ENCODE data around the gene USP25.

Gene USP25

DNA sequence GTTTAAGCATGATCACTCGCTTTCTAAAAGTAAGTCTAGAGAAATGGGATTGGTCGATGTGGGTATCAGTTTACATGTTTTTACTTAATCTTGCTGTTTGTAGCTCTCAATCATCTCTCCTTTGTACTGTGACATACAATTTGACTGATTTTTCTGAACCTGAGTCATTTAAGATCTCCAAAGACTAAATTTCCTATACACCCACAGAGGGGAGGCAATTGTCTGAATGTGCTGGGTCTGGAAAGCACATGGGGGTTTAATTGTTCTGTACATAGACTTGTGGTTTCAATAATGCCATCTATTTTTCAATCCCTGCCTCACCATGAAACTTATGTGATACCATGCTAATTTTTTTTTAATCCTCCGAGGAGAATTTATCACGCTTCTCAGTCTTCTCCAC, 65.8 kb downstream of the USP25 start:
- H2BK120ac ChIP-seq (ENCODE audit: insufficient read depth, low read length, poor library complexity), result no peak overlapping the region
- no peaks in the 10 kb centered on the region for H3K36me3 ChIP-seq (ENCODE audit: control insufficient read depth in 1 of 2, insufficient read depth in 2 of 2, low read length in 2 of 2)
- no peak overlapping the region for H3K9ac ChIP-seq (ENCODE audit: low read length)
- H3K79me1 ChIP-seq (ENCODE audit: low read length), result no peaks in the 10 kb centered on the region
- no peak overlapping the region for H3K4me3 ChIP-seq (ENCODE audit: low read depth, low read length)
- no peak overlapping the region for H3K4ac ChIP-seq (ENCODE audit: low read depth, low read length)
- H3K9me3 ChIP-seq (ENCODE audit: insufficient read depth, low read depth, low read length), result no peaks in the 10 kb centered on the region
- WGBS (ENCODE audit: extremely low coverage, insufficient coverage, insufficient read length), result no CpG with 5 or more reads among the region's 4 CpGs
- no peaks in the 10 kb centered on the region for H3K4me1 ChIP-seq (ENCODE audit: control insufficient read depth in 1 of 2, insufficient read depth in 2 of 2, low read length in 2 of 2)
- H2BK5ac ChIP-seq (ENCODE audit: low read depth, low read length, poor library complexity), result no peak overlapping the region
- no peak for DNase-seq
- H3K27ac ChIP-seq (ENCODE audit: low read depth, low read length), result no peak overlapping the region
- no peaks in the 10 kb centered on the region for H3K27me3 ChIP-seq (ENCODE audit: insufficient read depth, low read length)
- no peak overlapping the region for H3K4me2 ChIP-seq (ENCODE audit: low read length)
- no peak overlapping the region for H2AK5ac ChIP-seq (ENCODE audit: low read length)
- H2AFZ ChIP-seq (ENCODE audit: insufficient read depth, low read length, poor library complexity), result no peak overlapping the region
- H4K91ac ChIP-seq (ENCODE audit: low read depth, low read length), result no peak overlapping the region
- H4K12ac ChIP-seq (ENCODE audit: low read depth, low read length), result no peak overlapping the region
- no peak overlapping the region for H4K8ac ChIP-seq (ENCODE audit: low read depth, low read length)
- no peaks in the 10 kb centered on the region for H3K79me2 ChIP-seq (ENCODE audit: control insufficient read depth, insufficient read depth, low read length, poor library complexity)
- no peak overlapping the region for H3K14ac ChIP-seq (ENCODE audit: low read length)
- no peak overlapping the region for H3K18ac ChIP-seq (ENCODE audit: low read length)
- no peak overlapping the region for H2BK12ac ChIP-seq (ENCODE audit: low read length)
- no peak overlapping the region for H3K23ac ChIP-seq (ENCODE audit: low read length)

DNA sequence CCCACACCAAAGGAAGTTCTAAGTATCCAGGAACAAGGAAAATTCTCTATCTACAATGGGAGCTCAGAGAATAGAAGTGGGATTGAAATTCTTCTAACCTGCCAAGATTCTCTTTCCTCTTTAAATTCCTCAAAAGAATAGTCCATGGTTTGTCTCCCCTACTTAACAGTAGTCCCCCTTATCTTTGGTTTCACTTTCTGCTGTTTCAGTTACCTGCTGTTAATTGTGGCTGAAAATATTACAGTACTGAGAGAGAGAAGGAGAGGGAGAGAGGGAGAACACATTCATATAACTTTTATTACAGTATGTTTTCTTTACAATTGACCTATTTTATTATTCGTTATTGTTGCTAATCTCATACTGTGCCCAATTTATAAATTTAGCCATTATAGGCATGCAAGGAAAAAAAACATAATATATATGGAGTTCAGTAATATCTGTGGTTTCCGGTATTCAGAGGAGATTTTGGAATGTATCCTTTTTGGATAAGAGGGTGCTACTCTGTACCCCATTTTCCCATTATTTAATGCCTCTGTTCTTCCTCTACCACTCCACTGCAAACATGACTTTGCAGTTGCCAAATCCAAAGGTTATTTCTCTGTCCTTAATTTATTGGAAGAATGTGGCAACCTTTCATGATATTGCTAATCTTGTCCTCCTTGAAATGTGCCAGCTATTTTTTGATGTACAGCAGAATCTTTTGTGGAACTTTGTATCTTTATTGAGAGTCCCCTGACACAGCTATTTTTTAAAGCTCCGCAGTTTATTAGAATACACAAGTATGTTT, 68.0 kb downstream of the USP25 start:
- Histone ChIP-seq H4K91ac (ENCODE audit: low read depth, low read length) (no peak overlapping the region), H3K27ac (ENCODE audit: low read depth, low read length) (no peak overlapping the region), H3K18ac (ENCODE audit: low read length) (no peak overlapping the region), H2AFZ (ENCODE audit: insufficient read depth, low read length, poor library complexity) (no peak overlapping the region), H3K36me3 (ENCODE audit: control insufficient read depth in 1 of 2, insufficient read depth in 2 of 2, low read length in 2 of 2) (no peaks in the 10 kb centered on the region), H2AK5ac (ENCODE audit: low read length) (no peak overlapping the region), H3K79me2 (ENCODE audit: control insufficient read depth, insufficient read depth, low read length, poor library complexity) (no peaks in the 10 kb centered on the region), H2BK12ac (ENCODE audit: low read length) (no peak overlapping the region), H3K9ac (ENCODE audit: low read length) (no peak overlapping the region), H3K4me2 (ENCODE audit: low read length) (no peak overlapping the region), H3K4ac (ENCODE audit: low read depth, low read length) (no peak overlapping the region), H3K23ac (ENCODE audit: low read length) (no peak overlapping the region), H3K4me3 (ENCODE audit: low read depth, low read length) (no peak overlapping the region), H3K14ac (ENCODE audit: low read length) (no peak overlapping the region), H4K8ac (ENCODE audit: low read depth, low read length) (no peak overlapping the region), H3K4me1 (ENCODE audit: control insufficient read depth in 1 of 2, insufficient read depth in 2 of 2, low read length in 2 of 2) (no peaks in the 10 kb centered on the region), H4K12ac (ENCODE audit: low read depth, low read length) (no peak overlapping the region), H2BK5ac (ENCODE audit: low read depth, low read length, poor library complexity) (no peak overlapping the region), H3K79me1 (ENCODE audit: low read length) (no peaks in the 10 kb centered on the region), H3K27me3 (ENCODE audit: insufficient read depth, low read length) (no peaks in the 10 kb centered on the region), H3K9me3 (ENCODE audit: insufficient read depth, low read depth, low read length) (no peaks in the 10 kb centered on the region), H2BK120ac (ENCODE audit: insufficient read depth, low read length, poor library complexity) (no peak overlapping the region)
- DNase-seq, result no peak
- WGBS (ENCODE audit: extremely low coverage, insufficient coverage, insufficient read length), result no CpG with 5 or more reads among the region's 3 CpGs

DNA sequence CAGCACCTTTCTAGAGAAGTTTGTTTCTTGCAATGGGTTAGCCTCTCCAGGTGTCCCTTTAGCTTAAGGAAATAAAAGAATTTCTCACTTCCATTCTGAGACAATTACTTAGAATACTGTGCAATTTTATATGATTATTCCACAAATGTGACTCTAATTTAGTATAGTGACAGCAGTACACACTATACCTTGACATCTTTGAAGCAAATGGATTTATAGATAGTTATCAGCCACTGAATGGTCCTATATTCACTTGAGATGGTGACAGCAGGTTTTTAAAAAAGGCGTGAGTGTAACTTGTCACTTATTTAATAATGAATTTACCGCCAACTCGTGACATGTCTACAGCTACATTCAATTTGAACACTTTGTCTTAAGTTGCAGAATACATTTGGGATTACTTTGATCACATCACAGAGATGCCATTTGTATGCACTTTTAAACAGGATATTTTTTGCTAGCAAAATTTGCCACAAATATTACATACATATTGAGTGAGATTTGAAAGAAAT, 71.6 kb downstream of the USP25 start:
- H3K9me3 ChIP-seq (ENCODE audit: insufficient read depth, low read depth, low read length), result no peaks in the 10 kb centered on the region
- H2AFZ ChIP-seq (ENCODE audit: insufficient read depth, low read length, poor library complexity), result no peak overlapping the region
- H3K9ac ChIP-seq (ENCODE audit: low read length), result no peak overlapping the region
- no peaks in the 10 kb centered on the region for H3K27me3 ChIP-seq (ENCODE audit: insufficient read depth, low read length)
- H3K4me2 ChIP-seq (ENCODE audit: low read length), result no peak overlapping the region
- H2AK5ac ChIP-seq (ENCODE audit: low read length), result no peak overlapping the region
- no peak overlapping the region for H3K23ac ChIP-seq (ENCODE audit: low read length)
- no peak overlapping the region for H2BK120ac ChIP-seq (ENCODE audit: insufficient read depth, low read length, poor library complexity)
- no peak overlapping the region for H3K14ac ChIP-seq (ENCODE audit: low read length)
- H4K12ac ChIP-seq (ENCODE audit: low read depth, low read length), result no peak overlapping the region
- no peaks in the 10 kb centered on the region for H3K36me3 ChIP-seq (ENCODE audit: control insufficient read depth in 1 of 2, insufficient read depth in 2 of 2, low read length in 2 of 2)
- H3K79me1 ChIP-seq (ENCODE audit: low read length), result no peaks in the 10 kb centered on the region
- no peak overlapping the region for H3K18ac ChIP-seq (ENCODE audit: low read length)
- no peak overlapping the region for H2BK5ac ChIP-seq (ENCODE audit: low read depth, low read length, poor library complexity)
- no CpG with 5 or more reads among the region's 3 CpGs for WGBS (ENCODE audit: extremely low coverage, insufficient coverage, insufficient read length)
- DNase-seq, result no peak
- H4K91ac ChIP-seq (ENCODE audit: low read depth, low read length), result no peak overlapping the region
- H3K27ac ChIP-seq (ENCODE audit: low read depth, low read length), result no peak overlapping the region
- no peak overlapping the region for H4K8ac ChIP-seq (ENCODE audit: low read depth, low read length)
- H3K79me2 ChIP-seq (ENCODE audit: control insufficient read depth, insufficient read depth, low read length, poor library complexity), result no peaks in the 10 kb centered on the region
- no peak overlapping the region for H3K4ac ChIP-seq (ENCODE audit: low read depth, low read length)
- H2BK12ac ChIP-seq (ENCODE audit: low read length), result no peak overlapping the region
- no peaks in the 10 kb centered on the region for H3K4me1 ChIP-seq (ENCODE audit: control insufficient read depth in 1 of 2, insufficient read depth in 2 of 2, low read length in 2 of 2)
- no peak overlapping the region for H3K4me3 ChIP-seq (ENCODE audit: low read depth, low read length)

DNA sequence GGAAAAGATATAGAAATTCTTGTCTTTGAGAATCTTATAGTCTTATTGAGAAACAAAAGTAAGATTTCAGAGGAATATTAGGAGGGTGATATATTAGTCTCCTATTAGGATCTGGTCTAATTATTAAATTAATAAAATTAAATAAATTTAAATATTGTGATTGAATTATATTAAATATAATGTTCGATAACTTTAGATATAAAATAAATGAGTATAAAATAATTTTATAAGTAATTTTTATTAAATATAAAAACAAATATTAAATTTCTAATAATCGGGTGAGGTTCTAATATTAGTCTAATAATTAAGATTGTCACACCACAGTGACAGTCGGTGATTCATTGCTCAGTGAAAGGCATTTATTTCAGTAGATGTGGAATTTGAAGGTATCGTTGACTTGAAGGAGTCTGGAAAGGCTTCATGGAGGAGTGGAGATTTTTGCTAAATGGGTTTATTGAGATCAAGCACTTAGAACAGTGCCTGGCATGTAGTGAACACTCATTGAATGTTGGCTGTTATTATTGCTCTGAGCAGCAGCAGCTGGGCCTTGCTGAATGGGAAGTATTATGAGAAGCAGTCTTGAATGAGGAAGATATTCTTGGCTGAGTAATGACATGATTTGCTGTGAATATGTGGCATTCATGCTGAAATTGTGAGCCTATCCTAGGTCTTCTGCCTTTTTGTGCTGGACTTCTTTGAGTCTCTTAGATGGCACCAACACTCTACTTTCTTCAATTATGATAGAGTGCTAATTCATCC, 74.6 kb downstream of the USP25 start:
- H3K4ac ChIP-seq (ENCODE audit: low read depth, low read length), result no peak overlapping the region
- H3K4me1 ChIP-seq (ENCODE audit: control insufficient read depth in 1 of 2, insufficient read depth in 2 of 2, low read length in 2 of 2), result no peaks in the 10 kb centered on the region
- no peak overlapping the region for H3K4me3 ChIP-seq (ENCODE audit: low read depth, low read length)
- no peak overlapping the region for H2AFZ ChIP-seq (ENCODE audit: insufficient read depth, low read length, poor library complexity)
- H2BK12ac ChIP-seq (ENCODE audit: low read length), result no peak overlapping the region
- no peaks in the 10 kb centered on the region for H3K79me1 ChIP-seq (ENCODE audit: low read length)
- no peaks in the 10 kb centered on the region for H3K9me3 ChIP-seq (ENCODE audit: insufficient read depth, low read depth, low read length)
- H2BK120ac ChIP-seq (ENCODE audit: insufficient read depth, low read length, poor library complexity), result no peak overlapping the region
- WGBS (ENCODE audit: extremely low coverage, insufficient coverage, insufficient read length), result no CpG with 5 or more reads among the region's 4 CpGs
- H4K91ac ChIP-seq (ENCODE audit: low read depth, low read length), result no peak overlapping the region
- no peak overlapping the region for H3K14ac ChIP-seq (ENCODE audit: low read length)
- no peak overlapping the region for H4K12ac ChIP-seq (ENCODE audit: low read depth, low read length)
- H3K27me3 ChIP-seq (ENCODE audit: insufficient read depth, low read length), result no peaks in the 10 kb centered on the region
- no peak overlapping the region for H3K27ac ChIP-seq (ENCODE audit: low read depth, low read length)
- H4K8ac ChIP-seq (ENCODE audit: low read depth, low read length), result no peak overlapping the region
- no peak overlapping the region for H3K4me2 ChIP-seq (ENCODE audit: low read length)
- no peak for DNase-seq
- no peak overlapping the region for H3K18ac ChIP-seq (ENCODE audit: low read length)
- H2BK5ac ChIP-seq (ENCODE audit: low read depth, low read length, poor library complexity), result no peak overlapping the region
- H3K23ac ChIP-seq (ENCODE audit: low read length), result no peak overlapping the region
- H2AK5ac ChIP-seq (ENCODE audit: low read length), result no peak overlapping the region
- H3K36me3 ChIP-seq (ENCODE audit: control insufficient read depth in 1 of 2, insufficient read depth in 2 of 2, low read length in 2 of 2), result peaks cover 0 to 2% of the 10 kb centered on the region in 2 experiments
- no peak overlapping the region for H3K9ac ChIP-seq (ENCODE audit: low read length)
- H3K79me2 ChIP-seq (ENCODE audit: control insufficient read depth, insufficient read depth, low read length, poor library complexity), result no peaks in the 10 kb centered on the region

Measured in trophoblast cell (in vitro differentiated cells and primary cell).